H9 (cell line): Measurements from ENCODE around the gene ZNF668. TPM values are rescaled to one million over a fixed set of nuclear protein-coding genes. Genes with fewer than 3 reads are reported as not detected.

Experiments
- DNase-seq: peaks from one replicate; pipeline ENCODE4 v3.0.0-alpha.2; 2017
- H2AFZ ChIP-seq: one replicate; pipeline ENCODE4 v1.6.1; 2013; ENCODE audit warnings: mild to moderate bottlenecking, low read length, control low read depth, moderate library complexity
- H2AK5ac ChIP-seq: 2 replicates; pipeline ENCODE4 v1.6.1; 2013; ENCODE audit warnings: low read length, control low read depth, mixed read lengths; ENCODE audit not compliant: insufficient read length
- H2BK120ac ChIP-seq: one replicate; pipeline ENCODE4 v1.6.1; 2013; ENCODE audit warnings: low read depth, mild to moderate bottlenecking, low read length, control low read depth, inconsistent platforms; ENCODE audit not compliant: poor library complexity, severe bottlenecking
- H2BK12ac ChIP-seq: 2 replicates; pipeline ENCODE4 v1.6.1; 2013; ENCODE audit warnings: low read length, control low read depth, mixed read lengths, low read depth; ENCODE audit not compliant: insufficient read length
- H2BK15ac ChIP-seq: 2 replicates; pipeline ENCODE4 v1.6.1; 2013; ENCODE audit warnings: low read depth, low read length, control low read depth
- H2BK20ac ChIP-seq: one replicate; pipeline ENCODE4 v1.6.1; 2013; ENCODE audit warnings: low read depth, mild to moderate bottlenecking, low read length, control low read depth, inconsistent platforms; ENCODE audit not compliant: poor library complexity, severe bottlenecking
- H2BK5ac ChIP-seq: 2 replicates; pipeline ENCODE4 v1.6.1; 2013; ENCODE audit warnings: low read length, control low read depth, mixed read lengths; ENCODE audit not compliant: insufficient read length
- H3K14ac ChIP-seq: 2 replicates; pipeline ENCODE4 v1.6.1; 2013; ENCODE audit warnings: low read length, control low read depth; ENCODE audit not compliant: insufficient read depth
- H3K18ac ChIP-seq: 2 replicates; pipeline ENCODE4 v1.6.1; 2013; ENCODE audit warnings: low read depth, mild to moderate bottlenecking, mixed read lengths, low read length, control low read depth; ENCODE audit not compliant: insufficient read length
- H3K23ac ChIP-seq: 2 replicates; pipeline ENCODE4 v1.6.1; 2013; ENCODE audit warnings: low read length, control low read depth, mixed read lengths, low read depth; ENCODE audit not compliant: insufficient read length
- H3K23me2 ChIP-seq: 2 replicates; pipeline ENCODE4 v1.6.1; 2013; ENCODE audit warnings: low read depth, mild to moderate bottlenecking, mixed read lengths, low read length, control low read depth; ENCODE audit not compliant: insufficient read length, poor library complexity, severe bottlenecking
- H3K27ac ChIP-seq: 2 replicates; pipeline ENCODE4 v1.5.1; 2013; ENCODE audit warnings: low read length, control low read depth, mixed read lengths, low read depth; ENCODE audit not compliant: insufficient read length
- H3K27me3 ChIP-seq: 2 replicates; pipeline ENCODE4 v1.6.1; 2013; ENCODE audit warnings: low read length, control low read depth, inconsistent platforms; ENCODE audit not compliant: insufficient read depth
- H3K4ac ChIP-seq: 2 replicates; pipeline ENCODE4 v1.6.1; 2013; ENCODE audit warnings: low read depth, mild to moderate bottlenecking, control low read depth, inconsistent platforms, low read length, moderate library complexity
- H3K4me1 ChIP-seq: 2 replicates; pipeline ENCODE4 v1.6.1; 2013; ENCODE audit warnings: low read length, control low read depth, inconsistent platforms; ENCODE audit not compliant: insufficient read depth
- H3K4me2 ChIP-seq: 2 replicates; pipeline ENCODE4 v1.6.1; 2013; ENCODE audit warnings: low read length, control low read depth, mixed read lengths; ENCODE audit not compliant: insufficient read length, insufficient read depth
- H3K56ac ChIP-seq: 2 replicates; pipeline ENCODE4 v1.6.1; 2013; ENCODE audit warnings: low read depth, mild to moderate bottlenecking, mixed read lengths, low read length, control low read depth; ENCODE audit not compliant: insufficient read length
- H3K79me1 ChIP-seq: 2 replicates; pipeline ENCODE4 v1.6.1; 2013; ENCODE audit warnings: low read depth, mild to moderate bottlenecking, moderate library complexity, low read length, control low read depth, inconsistent platforms; ENCODE audit not compliant: insufficient read depth, poor library complexity, severe bottlenecking
- H3K79me2 ChIP-seq: 2 replicates; pipeline ENCODE4 v1.6.1; 2013; ENCODE audit warnings: low read length, control low read depth, inconsistent platforms; ENCODE audit not compliant: insufficient read depth
- H3K9ac ChIP-seq: 2 replicates; pipeline ENCODE4 v1.6.1; 2013; ENCODE audit warnings: low read length, control low read depth, mixed read lengths; ENCODE audit not compliant: insufficient read length; ENCODE audit errors: extremely low read depth
- H3K9me3 ChIP-seq: one replicate; pipeline ENCODE4 v1.6.1; 2013; ENCODE audit warnings: low read depth, low read length, inconsistent platforms; ENCODE audit not compliant: control insufficient read depth
- H3T11ph ChIP-seq: one replicate; pipeline ENCODE4 v1.6.1; 2013; ENCODE audit warnings: mild to moderate bottlenecking, low read length, control low read depth, inconsistent platforms
- H4K20me1 ChIP-seq: one replicate; pipeline ENCODE4 v1.6.1; 2013; ENCODE audit not compliant: control insufficient read depth, insufficient read length, insufficient read depth
- H4K5ac ChIP-seq: 2 replicates; pipeline ENCODE4 v1.6.1; 2013; ENCODE audit warnings: low read depth, mild to moderate bottlenecking, mixed read lengths, low read length, control low read depth; ENCODE audit not compliant: insufficient read length
- H4K8ac ChIP-seq: replicated peaks from 2 replicates; pipeline ENCODE4 v1.6.1; 2013; ENCODE audit warnings: low read length, control low read depth, mixed read lengths, low read depth; ENCODE audit not compliant: insufficient read length
- H4K91ac ChIP-seq: 2 replicates; pipeline ENCODE4 v1.6.1; 2013; ENCODE audit warnings: low read depth, mild to moderate bottlenecking, moderate library complexity, mixed read lengths, low read length, control low read depth; ENCODE audit not compliant: insufficient read length
- H3K27ac Mint-ChIP-seq, 3 experiments: 2 replicates in 2 of 3; 3 replicates in 1 of 3; pipeline ENCODE4 v1.8.0; 2020 to 2021; ENCODE audit warnings: mixed read lengths in 3 of 3, mild to moderate bottlenecking in 1 of 3, moderate library complexity in 1 of 3
- H3K27me3 Mint-ChIP-seq: 2 replicates; pipeline ENCODE4 v1.8.0; 2021; ENCODE audit warnings: low read depth, mild to moderate bottlenecking, moderate library complexity, mixed read lengths
- H3K36me3 Mint-ChIP-seq, 3 experiments: 2 replicates in 2 of 3; 3 replicates in 1 of 3; pipeline ENCODE4 v1.8.0; 2020 to 2021; ENCODE audit warnings: low read depth in 3 of 3, mixed read lengths in 3 of 3; ENCODE audit not compliant: insufficient read depth in 1 of 3
- H3K4me1 Mint-ChIP-seq, 2 experiments: 2 replicates each; pipeline ENCODE4 v1.8.0; 2020; ENCODE audit warnings: mixed read lengths in 2 of 2
- H3K4me3 Mint-ChIP-seq, 2 experiments: 2 replicates in 1 of 2; 3 replicates in 1 of 2; pipeline ENCODE4 v1.8.0; 2020 to 2021; ENCODE audit warnings: mild to moderate bottlenecking in 2 of 2, mixed read lengths in 2 of 2, moderate library complexity in 1 of 2
- H3K9me3 Mint-ChIP-seq, 2 experiments: 2 replicates in 1 of 2; 3 replicates in 1 of 2; pipeline ENCODE4 v1.8.0; 2020; ENCODE audit warnings: mild to moderate bottlenecking in 2 of 2, mixed read lengths in 2 of 2, moderate library complexity in 1 of 2
- WGBS: extraction: QIAGEN DNeasy Blood & Tissue Kit; methylation state at CpG from one replicate; pipeline ENCODE4 v1.1.7; 2013; ENCODE audit warnings: missing lambda C conversion rate, low lambda C conversion rate, mixed read lengths; ENCODE audit not compliant: insufficient read length; ENCODE audit errors: extremely low coverage; 5-methylcytosine and 5-hydroxymethylcytosine counted together
- total RNA-seq: library from RNA; stranded (reverse); gene quantifications from 2 replicates; pipeline ENCODE4 v1.2.1, GENCODE V29; 2021
- TF ChIP-seq, protein P1 (sequence below): fragments of 200-600 bp; sonication (generic); conservative IDR thresholded peaks from 3 replicates; pipeline ENCODE4 v1.8.0; 2021; ENCODE audit warnings: antibody characterized with exemption, mild to moderate bottlenecking

Gene ZNF668
- total RNA-seq, 1 experiment from 2014 or later: 18.6 TPM

DNA sequence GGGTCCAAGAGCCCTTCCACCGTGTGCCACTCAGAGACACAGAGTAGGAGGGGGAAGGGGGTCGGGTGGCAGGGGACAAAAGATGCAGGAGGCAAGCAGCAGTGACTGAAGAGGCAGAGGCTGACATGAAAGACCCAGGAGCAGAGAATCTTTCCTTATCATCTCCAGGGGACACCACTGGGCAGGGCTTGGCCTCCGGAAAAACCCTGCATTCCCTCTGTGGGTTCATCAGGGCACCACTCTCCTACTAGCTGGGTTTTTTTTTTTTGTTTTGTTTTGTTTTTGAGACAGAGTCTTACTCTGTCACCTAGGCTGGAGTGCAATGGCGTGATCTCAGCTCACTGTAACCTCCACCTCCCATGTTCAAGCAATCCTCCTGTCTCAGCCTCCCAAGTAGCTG, 42.8 kb downstream of the ZNF668 start:
- no peak overlapping the region for H3K18ac ChIP-seq
- Mint-ChIP-seq H3K27me3 (no peaks in the 10 kb centered on the region; the same call in 1 of the 2 replicates), H3K4me3 (peak overlapping the region in 1 of 2 experiments; percentile 60; a peak in 2 of 5 replicates), H3K36me3 (no peaks in the 10 kb centered on the region), H3K9me3 (no peaks in the 10 kb centered on the region), H3K27ac (no peak overlapping the region), H3K4me1 (peaks cover 7 to 17% of the 10 kb centered on the region in 2 experiments; a peak in 3 of 4 replicates)
- no peak overlapping the region for H3K23ac ChIP-seq
- no peak overlapping the region for H3K4ac ChIP-seq
- no peak overlapping the region for H3K27ac ChIP-seq
- H3T11ph ChIP-seq: no peak overlapping the region
- H3K9ac ChIP-seq: no peak overlapping the region
- H2BK120ac ChIP-seq: no peak overlapping the region
- H3K4me2 ChIP-seq: no peak overlapping the region
- H2AFZ ChIP-seq: no peak overlapping the region
- H4K91ac ChIP-seq: no peak overlapping the region
- no peaks in the 10 kb centered on the region for H3K27me3 ChIP-seq
- H3K14ac ChIP-seq: no peak overlapping the region
- no CpG with 5 or more reads among the region's 4 CpGs for WGBS
- no peak overlapping the region for H3K56ac ChIP-seq
- H4K5ac ChIP-seq: no peak overlapping the region
- DNase-seq: no peak
- H3K9me3 ChIP-seq: no peaks in the 10 kb centered on the region
- H4K20me1 ChIP-seq: peaks cover 5% of the 10 kb centered on the region
- no peaks in the 10 kb centered on the region for H3K79me1 ChIP-seq
- no peaks in the 10 kb centered on the region for H3K4me1 ChIP-seq
- TF ChIP-seq, protein P1, sequence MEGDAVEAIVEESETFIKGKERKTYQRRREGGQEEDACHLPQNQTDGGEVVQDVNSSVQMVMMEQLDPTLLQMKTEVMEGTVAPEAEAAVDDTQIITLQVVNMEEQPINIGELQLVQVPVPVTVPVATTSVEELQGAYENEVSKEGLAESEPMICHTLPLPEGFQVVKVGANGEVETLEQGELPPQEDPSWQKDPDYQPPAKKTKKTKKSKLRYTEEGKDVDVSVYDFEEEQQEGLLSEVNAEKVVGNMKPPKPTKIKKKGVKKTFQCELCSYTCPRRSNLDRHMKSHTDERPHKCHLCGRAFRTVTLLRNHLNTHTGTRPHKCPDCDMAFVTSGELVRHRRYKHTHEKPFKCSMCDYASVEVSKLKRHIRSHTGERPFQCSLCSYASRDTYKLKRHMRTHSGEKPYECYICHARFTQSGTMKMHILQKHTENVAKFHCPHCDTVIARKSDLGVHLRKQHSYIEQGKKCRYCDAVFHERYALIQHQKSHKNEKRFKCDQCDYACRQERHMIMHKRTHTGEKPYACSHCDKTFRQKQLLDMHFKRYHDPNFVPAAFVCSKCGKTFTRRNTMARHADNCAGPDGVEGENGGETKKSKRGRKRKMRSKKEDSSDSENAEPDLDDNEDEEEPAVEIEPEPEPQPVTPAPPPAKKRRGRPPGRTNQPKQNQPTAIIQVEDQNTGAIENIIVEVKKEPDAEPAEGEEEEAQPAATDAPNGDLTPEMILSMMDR: no peak
- H3K79me2 ChIP-seq: no peaks in the 10 kb centered on the region
- H2BK20ac ChIP-seq: no peak overlapping the region
- H2BK5ac ChIP-seq: no peak overlapping the region
- H4K8ac ChIP-seq: no peak overlapping the region
- H2BK15ac ChIP-seq: no peak overlapping the region
- no peak overlapping the region for H2BK12ac ChIP-seq
- H2AK5ac ChIP-seq: no peak overlapping the region
- H3K23me2 ChIP-seq: peaks cover 17% of the 10 kb centered on the region
